A673 (cell line): ENCODE measurements around the gene LY6G5B. TPM values are rescaled to one million over a fixed set of nuclear protein-coding genes. Genes with fewer than 3 reads are reported as not detected.

ENCODE experiments used
- BruUV-seq: library from RNA; stranded (reverse); fragments of 400-500 nt; replicated peaks from 2 replicates; lab custom pipeline; 2021; lab: Mats Ljungman, UMichigan
- CTCF ChIA-PET: fragments of 300-600 bp; sonication (Branson Sonifier 250); formaldehyde crosslinking; loops from one replicate; lab custom pipeline; 2022; ENCODE audit warnings: antibody characterized with exemption; lab: Charles Lee
- POLR2A ChIA-PET: fragments of 300-600 bp; sonication (Branson Sonifier 250); formaldehyde crosslinking; loops from one replicate; lab custom pipeline; 2022; ENCODE audit warnings: antibody characterized with exemption; ENCODE audit not compliant: low non-redundant PET; lab: Charles Lee
- DNase-seq: peaks from one replicate; pipeline ENCODE4 v3.0.0-alpha.2; 2015; ENCODE audit warnings: low spot score
- H3K27ac ChIP-seq: fragments of 200-600 bp; sonication (generic); 2 replicates; pipeline ENCODE4 v1.5.1; 2016; ENCODE audit warnings: mixed run types, low read depth, mild to moderate bottlenecking, mixed read lengths, antibody characterized with exemption, low read length; ENCODE audit not compliant: poor library complexity, severe bottlenecking
- H3K27me3 ChIP-seq: fragments of 200-600 bp; sonication (generic); replicated peaks from 2 replicates; pipeline ENCODE4 v1.6.1; 2017; ENCODE audit warnings: mixed run types, low read depth, mild to moderate bottlenecking, mixed read lengths, antibody characterized with exemption, low read length; ENCODE audit not compliant: insufficient read depth, poor library complexity
- H3K36me3 ChIP-seq: fragments of 200-600 bp; sonication (generic); 2 replicates; pipeline ENCODE4 v1.6.1; 2016; ENCODE audit warnings: mixed run types, mild to moderate bottlenecking, mixed read lengths, antibody characterized with exemption, low read length; ENCODE audit not compliant: insufficient read depth, poor library complexity, severe bottlenecking
- H3K4me1 ChIP-seq: fragments of 200-600 bp; sonication (generic); 2 replicates; pipeline ENCODE4 v1.6.1; 2017; ENCODE audit warnings: mixed run types, mild to moderate bottlenecking, mixed read lengths, antibody characterized with exemption, low read length; ENCODE audit not compliant: insufficient read depth, poor library complexity, severe bottlenecking
- H3K4me3 ChIP-seq: fragments of 200-600 bp; sonication (generic); 2 replicates; pipeline ENCODE4 v1.5.1; 2016; ENCODE audit warnings: low read depth, mixed run types, mild to moderate bottlenecking, mixed read lengths, low read length; ENCODE audit not compliant: poor library complexity, severe bottlenecking
- H3K9me3 ChIP-seq: fragments of 200-600 bp; sonication (generic); 2 replicates; pipeline ENCODE4 v1.6.1; 2016; ENCODE audit warnings: mixed run types, low read depth, mild to moderate bottlenecking, mixed read lengths, antibody characterized with exemption, low read length; ENCODE audit not compliant: poor library complexity, severe bottlenecking
- EZH2 ChIP-seq: fragments of 200-600 bp; sonication (generic); IDR thresholded peaks from 2 replicates; pipeline ENCODE4 v1.6.1; 2017; ENCODE audit warnings: borderline replicate concordance, low read depth, mild to moderate bottlenecking, mixed read lengths, antibody characterized with exemption, low read length; ENCODE audit not compliant: poor library complexity, severe bottlenecking
- intact Hi-C: fragments of 100-400 bp; cut with micrococcal nuclease; formaldehyde crosslinking; loops from one replicate; pipeline ENCODE4 v1.10.0; 2022; ENCODE audit not compliant: unreplicated experiment
- microRNA-seq: library from miRNA; unstranded; fragments of <30 nt; microRNA quantifications from one replicate; pipeline ENCODE4 v1.2.0, GENCODE V29; 2021
- total RNA-seq: library from RNA; stranded (reverse); gene quantifications from 2 replicates; pipeline ENCODE4 v1.2.3, GENCODE V29; 2021
- TF ChIP-seq, protein P1 (sequence below): fragments of 300-800, 200-600 bp; sonication (generic); conservative IDR thresholded peaks from 2 replicates; pipeline ENCODE4 v1.5.1; 2017; ENCODE audit warnings: low read depth, mild to moderate bottlenecking, antibody characterized with exemption, low read length, moderate library complexity, mixed read lengths

LY6G5B gene
- total RNA-seq, 1 experiment from 2014 or later = 18.9 TPM

DNA sequence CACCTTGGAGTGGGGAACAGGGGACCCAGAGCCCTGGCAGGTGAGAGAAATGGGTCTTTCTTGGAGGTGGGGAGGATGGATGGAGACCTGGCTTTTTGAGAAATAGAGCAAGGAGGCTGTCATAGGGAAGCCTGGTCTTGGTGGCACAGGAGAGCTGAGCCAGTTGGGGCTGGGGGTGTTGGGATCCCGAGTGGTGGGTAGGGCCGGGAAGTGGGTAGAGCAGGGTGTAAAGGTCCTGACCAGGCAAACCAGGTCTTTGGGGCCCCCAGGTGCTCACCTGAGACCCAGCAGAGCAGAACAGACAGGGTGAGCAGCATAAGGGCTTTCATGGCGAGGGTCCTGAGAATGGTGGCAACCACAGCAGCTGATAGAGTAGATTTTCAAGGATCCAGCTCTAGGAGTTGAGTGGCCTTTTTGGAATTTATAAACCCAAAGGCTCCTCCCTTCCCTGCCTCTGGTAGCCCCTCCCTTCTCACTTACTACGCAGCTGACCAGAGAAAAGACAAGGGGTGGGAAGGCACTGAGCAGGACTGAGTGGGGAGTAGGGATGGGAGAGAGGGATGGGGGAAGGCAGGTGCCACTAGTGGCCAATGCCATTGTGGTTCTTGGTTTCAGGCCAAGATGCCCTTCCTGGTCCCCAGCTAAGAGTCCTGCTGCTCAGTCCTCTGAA, 51.7 kb downstream of the LY6G5B start, which contains the start of gene LY6G6C:
Gene LY6G6C, minus strand, starts transcription at position 396 of the 670 bp plus-strand sequence. Its CDS starts 67 bp downstream, at position 329.
- CTCF ChIA-PET = no interaction called here
- DNase-seq = no peak
- Histone ChIP-seq H3K4me3 (no peak within 1 kb of the TSS), H3K36me3 (no peaks in the 10 kb centered on the region), H3K27ac (no peak within 1 kb of the TSS), H3K27me3 (no peaks in the 10 kb centered on the region), H3K9me3 (no peaks in the 10 kb centered on the region), H3K4me1 (no peaks in the 10 kb centered on the region)
- no TSS peak for BruUV-seq
- intact Hi-C loops = no loop called here
- no peak for TF ChIP-seq EZH2
- TF ChIP-seq, protein P1, sequence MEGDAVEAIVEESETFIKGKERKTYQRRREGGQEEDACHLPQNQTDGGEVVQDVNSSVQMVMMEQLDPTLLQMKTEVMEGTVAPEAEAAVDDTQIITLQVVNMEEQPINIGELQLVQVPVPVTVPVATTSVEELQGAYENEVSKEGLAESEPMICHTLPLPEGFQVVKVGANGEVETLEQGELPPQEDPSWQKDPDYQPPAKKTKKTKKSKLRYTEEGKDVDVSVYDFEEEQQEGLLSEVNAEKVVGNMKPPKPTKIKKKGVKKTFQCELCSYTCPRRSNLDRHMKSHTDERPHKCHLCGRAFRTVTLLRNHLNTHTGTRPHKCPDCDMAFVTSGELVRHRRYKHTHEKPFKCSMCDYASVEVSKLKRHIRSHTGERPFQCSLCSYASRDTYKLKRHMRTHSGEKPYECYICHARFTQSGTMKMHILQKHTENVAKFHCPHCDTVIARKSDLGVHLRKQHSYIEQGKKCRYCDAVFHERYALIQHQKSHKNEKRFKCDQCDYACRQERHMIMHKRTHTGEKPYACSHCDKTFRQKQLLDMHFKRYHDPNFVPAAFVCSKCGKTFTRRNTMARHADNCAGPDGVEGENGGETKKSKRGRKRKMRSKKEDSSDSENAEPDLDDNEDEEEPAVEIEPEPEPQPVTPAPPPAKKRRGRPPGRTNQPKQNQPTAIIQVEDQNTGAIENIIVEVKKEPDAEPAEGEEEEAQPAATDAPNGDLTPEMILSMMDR = no peak
- POLR2A ChIA-PET = no interaction called here

DNA sequence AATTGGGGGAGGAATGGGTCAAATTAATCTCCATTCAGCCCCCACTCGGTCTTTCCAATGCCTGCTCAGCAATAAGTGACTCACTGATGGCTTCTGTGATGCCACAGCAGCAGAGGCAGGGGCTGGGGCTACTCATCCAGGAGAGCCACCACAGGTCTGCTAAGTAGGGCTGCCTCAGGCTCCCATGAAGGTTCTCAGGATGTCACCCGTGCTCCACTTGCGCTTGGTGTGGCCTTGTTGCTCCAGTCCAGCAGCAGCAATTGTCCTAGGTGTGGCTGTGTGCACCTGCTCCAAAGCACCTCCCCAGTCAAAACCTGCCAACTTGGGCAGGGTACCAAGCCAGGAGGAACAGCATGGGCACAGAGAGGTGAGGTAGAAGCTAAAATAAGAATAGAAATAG, 52.4 kb downstream of the LY6G5B start:
- H3K4me3 ChIP-seq = no peak overlapping the region
- H3K4me1 ChIP-seq = no peaks in the 10 kb centered on the region
- ChIA-PET CTCF (no interaction called here), POLR2A (no interaction called here)
- H3K9me3 ChIP-seq = no peaks in the 10 kb centered on the region
- intact Hi-C loops = no loop called here
- no TSS peak for BruUV-seq
- DNase-seq = no peak
- no peaks in the 10 kb centered on the region for H3K27me3 ChIP-seq
- TF ChIP-seq EZH2 = no peak
- TF ChIP-seq, protein P1 = no peak
- H3K27ac ChIP-seq = no peak overlapping the region
- H3K36me3 ChIP-seq = peaks cover 5% of the 10 kb centered on the region

Small RNAs within 50 kb of the gene (microRNA-seq; reads per million reads assigned to microRNA genes)
- gene MIR4646 = not detected
- gene MIR6832 = 1.1 reads per million

Other genes starting within 250 kb of the LY6G5B start
- 11.1 and 12.7 TPM in 2 replicates for gene MICB, start 171.8 kb upstream of the LY6G5B start, total RNA-seq
- not detected in 2 replicates for gene MCCD1, start 141.0 kb upstream of the LY6G5B start, total RNA-seq
- 558 and 594 TPM in 2 replicates for gene DDX39B, start 128.0 kb upstream of the LY6G5B start, total RNA-seq
- gene ATP6V1G2, start 123.4 kb upstream of the LY6G5B start, total RNA-seq = 2.5 and 3.1 TPM in 2 replicates
- 15.7 and 17.2 TPM in 2 replicates for gene NFKBIL1, start 122.4 kb upstream of the LY6G5B start, total RNA-seq
- gene LTA, start 97.7 kb upstream of the LY6G5B start, total RNA-seq = not detected in 2 replicates
- gene TNF, start 94.4 kb upstream of the LY6G5B start, total RNA-seq = 0.17 and 0.42 TPM in 2 replicates
- not detected in 2 replicates for gene LTB, start 87.6 kb upstream of the LY6G5B start, total RNA-seq
- not detected in 2 replicates for gene LST1, start 83.7 kb upstream of the LY6G5B start, total RNA-seq
- not detected in 2 replicates for gene NCR3, start 77.0 kb upstream of the LY6G5B start, total RNA-seq
- 0.64 and 0.68 TPM in 2 replicates for gene AIF1, start 54.7 kb upstream of the LY6G5B start, total RNA-seq
- gene PRRC2A, start 49.3 kb upstream of the LY6G5B start, total RNA-seq = 289 and 313 TPM in 2 replicates
- gene BAG6, start 17.3 kb upstream of the LY6G5B start, total RNA-seq = 391 and 393 TPM in 2 replicates
- 2.5 and 4.8 TPM in 2 replicates for gene APOM, start 14.1 kb upstream of the LY6G5B start, total RNA-seq
- gene C6orf47, start 9.2 kb upstream of the LY6G5B start, total RNA-seq = 20.1 and 21.3 TPM in 2 replicates
- 27.7 and 32.0 TPM in 2 replicates for gene GPANK1, start 5.0 kb upstream of the LY6G5B start, total RNA-seq
- 252 and 253 TPM in 2 replicates for gene CSNK2B, start 3.9 kb upstream of the LY6G5B start, total RNA-seq
- gene LY6G5C, start 11.1 kb downstream of the LY6G5B start, total RNA-seq = 3.9 and 6.8 TPM in 2 replicates
- gene ABHD16A, start 33.3 kb downstream of the LY6G5B start, total RNA-seq = 36.3 and 45.6 TPM in 2 replicates
- not detected in 2 replicates for gene LY6G6F, start 36.9 kb downstream of the LY6G5B start, total RNA-seq
- gene LY6G6D, start 45.4 kb downstream of the LY6G5B start, total RNA-seq = not detected in 2 replicates
- 0.42 and 0.80 TPM in 2 replicates for gene LY6G6C, start 51.8 kb downstream of the LY6G5B start, total RNA-seq
- gene MPIG6B, start 53.4 kb downstream of the LY6G5B start, total RNA-seq = not detected in 2 replicates
- gene DDAH2, start 59.3 kb downstream of the LY6G5B start, total RNA-seq = 68.2 and 86.7 TPM in 2 replicates
- 371 and 431 TPM in 2 replicates for gene CLIC1, start 66.6 kb downstream of the LY6G5B start, total RNA-seq
- gene MSH5, start 70.0 kb downstream of the LY6G5B start, total RNA-seq = 76.4 and 102 TPM in 2 replicates
- gene SAPCD1, start 92.7 kb downstream of the LY6G5B start, total RNA-seq = 9.9 and 19.9 TPM in 2 replicates
- gene VWA7, start 107.4 kb downstream of the LY6G5B start, total RNA-seq = 2.7 and 2.8 TPM in 2 replicates
- gene VARS1, start 125.8 kb downstream of the LY6G5B start, total RNA-seq = 233 and 247 TPM in 2 replicates
- gene LSM2, start 137.0 kb downstream of the LY6G5B start, total RNA-seq = 99.8 and 104 TPM in 2 replicates
- gene HSPA1L, start 145.3 kb downstream of the LY6G5B start, total RNA-seq = 1.1 and 1.4 TPM in 2 replicates
- 113 and 129 TPM in 2 replicates for gene HSPA1A, start 145.6 kb downstream of the LY6G5B start, total RNA-seq
- 116 and 131 TPM in 2 replicates for gene HSPA1B, start 157.8 kb downstream of the LY6G5B start, total RNA-seq
- 28.5 and 34.3 TPM in 2 replicates for gene NEU1, start 192.8 kb downstream of the LY6G5B start, total RNA-seq
- not detected in 2 replicates for gene SLC44A4, start 209.0 kb downstream of the LY6G5B start, total RNA-seq
- gene EHMT2, start 227.7 kb downstream of the LY6G5B start, total RNA-seq = 117 TPM in 2 replicates
- 21.3 and 25.5 TPM in 2 replicates for gene ZBTB12, start 232.1 kb downstream of the LY6G5B start, total RNA-seq